ENCODE data around the gene PRRT1.
A peak's percentile ranks its signal among the peaks of the same experiment; 100 is the strongest.

Gene PRRT1

GRCh38 chr6:32129297-32130088 is 22.2 kb downstream of the PRRT1 start:
- H3K36me3 ChIP-seq (ENCODE audit: low read length): peaks cover 8% of the 10 kb centered on the region; the same call in 1 of the 2 replicates
- H3K4me2 ChIP-seq (ENCODE audit: low read depth, low read length, poor library complexity, severe bottlenecking): peak overlapping the region; percentile 65
- H3K9me2 ChIP-seq (replicated peaks; ENCODE audit: insufficient read depth, low read length): no peaks in the 10 kb centered on the region
- no peaks in the 10 kb centered on the region for H3K9me3 ChIP-seq (ENCODE audit: insufficient read depth, low read length)
- H3K27me3 ChIP-seq (ENCODE audit: low read length): no peaks in the 10 kb centered on the region
- TF ChIP-seq EZH2phosphoT487 (conservative IDR thresholded peaks at IDR 0.05; ENCODE audit: low read length): no peak
- TF ChIP-seq, protein P1, sequence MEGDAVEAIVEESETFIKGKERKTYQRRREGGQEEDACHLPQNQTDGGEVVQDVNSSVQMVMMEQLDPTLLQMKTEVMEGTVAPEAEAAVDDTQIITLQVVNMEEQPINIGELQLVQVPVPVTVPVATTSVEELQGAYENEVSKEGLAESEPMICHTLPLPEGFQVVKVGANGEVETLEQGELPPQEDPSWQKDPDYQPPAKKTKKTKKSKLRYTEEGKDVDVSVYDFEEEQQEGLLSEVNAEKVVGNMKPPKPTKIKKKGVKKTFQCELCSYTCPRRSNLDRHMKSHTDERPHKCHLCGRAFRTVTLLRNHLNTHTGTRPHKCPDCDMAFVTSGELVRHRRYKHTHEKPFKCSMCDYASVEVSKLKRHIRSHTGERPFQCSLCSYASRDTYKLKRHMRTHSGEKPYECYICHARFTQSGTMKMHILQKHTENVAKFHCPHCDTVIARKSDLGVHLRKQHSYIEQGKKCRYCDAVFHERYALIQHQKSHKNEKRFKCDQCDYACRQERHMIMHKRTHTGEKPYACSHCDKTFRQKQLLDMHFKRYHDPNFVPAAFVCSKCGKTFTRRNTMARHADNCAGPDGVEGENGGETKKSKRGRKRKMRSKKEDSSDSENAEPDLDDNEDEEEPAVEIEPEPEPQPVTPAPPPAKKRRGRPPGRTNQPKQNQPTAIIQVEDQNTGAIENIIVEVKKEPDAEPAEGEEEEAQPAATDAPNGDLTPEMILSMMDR (IDR thresholded peaks at IDR 0.05; ENCODE audit: insufficient read depth, low read length, poor library complexity, severe bottlenecking): no peak
- H3K79me2 ChIP-seq (ENCODE audit: insufficient read depth, low read length): peaks cover 32% of the 10 kb centered on the region
- peak overlapping the region; percentile 72 for H3K9ac ChIP-seq (ENCODE audit: low read length)
- H3F3A ChIP-seq (ENCODE audit: insufficient read depth): peaks cover 9% of the 10 kb centered on the region; the same call in 1 of the 2 replicates
- peak overlapping the region; percentile 90 for H2AFZ ChIP-seq (ENCODE audit: low read depth, low read length, severe bottlenecking)
- 0 out of 2 replicates have a peak overlapping the region, but pooled peaks have one; percentile 6 for H3K27ac ChIP-seq (ENCODE audit: low read depth, low read length)
- H3K4me3 ChIP-seq (ENCODE audit: insufficient read depth, low read length, poor library complexity, severe bottlenecking): peak overlapping the region; percentile 84
- H4K20me1 ChIP-seq (ENCODE audit: low read depth, low read length): no peaks in the 10 kb centered on the region

DNA sequence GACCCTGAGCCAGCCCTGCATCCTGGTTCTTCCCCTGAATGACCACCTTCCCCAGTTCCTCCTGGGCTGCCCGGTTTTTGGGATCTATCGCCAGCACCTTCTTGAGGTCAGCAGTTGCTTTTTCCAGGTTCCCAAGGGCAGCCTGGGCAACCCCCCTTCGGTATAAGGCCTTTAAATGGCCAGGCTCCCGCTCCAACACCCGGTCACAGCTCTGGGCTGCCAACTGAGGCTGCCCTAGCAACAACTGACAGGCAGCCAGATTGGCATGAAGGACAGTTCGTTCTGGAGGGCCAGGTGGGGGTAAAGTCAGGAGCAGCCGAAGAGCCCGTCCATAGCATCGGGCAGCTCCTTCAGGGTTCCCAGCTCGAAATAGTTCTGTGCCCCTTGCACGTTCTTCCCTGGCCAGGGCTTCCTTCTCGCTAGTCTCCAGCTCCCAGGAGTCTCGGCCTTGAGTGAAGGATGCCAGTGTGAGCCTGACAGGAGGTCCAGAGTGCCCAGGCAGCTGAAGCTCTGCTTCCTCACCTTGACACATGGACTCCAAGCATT is 22.9 kb downstream of the PRRT1 start:
- H3K4me2 ChIP-seq (ENCODE audit: low read depth, low read length, poor library complexity, severe bottlenecking): peak overlapping the region; percentile 65
- no peaks in the 10 kb centered on the region for H3K27me3 ChIP-seq (ENCODE audit: low read length)
- H3F3A ChIP-seq (ENCODE audit: insufficient read depth): peaks cover 9% of the 10 kb centered on the region; the same call in 1 of the 2 replicates
- H3K36me3 ChIP-seq (ENCODE audit: low read length): peaks cover 8% of the 10 kb centered on the region; the same call in 1 of the 2 replicates
- H3K9ac ChIP-seq (ENCODE audit: low read length): peak overlapping the region; percentile 72
- no peaks in the 10 kb centered on the region for H3K9me3 ChIP-seq (ENCODE audit: insufficient read depth, low read length)
- H3K79me2 ChIP-seq (ENCODE audit: insufficient read depth, low read length): peaks cover 32% of the 10 kb centered on the region
- H3K27ac ChIP-seq (ENCODE audit: low read depth, low read length): peak overlapping the region; percentile 37
- no peaks in the 10 kb centered on the region for H4K20me1 ChIP-seq (ENCODE audit: low read depth, low read length)
- TF ChIP-seq, protein P1 (IDR thresholded peaks at IDR 0.05; ENCODE audit: insufficient read depth, low read length, poor library complexity, severe bottlenecking): no peak
- no peak for TF ChIP-seq EZH2phosphoT487 (conservative IDR thresholded peaks at IDR 0.05; ENCODE audit: low read length)
- no peak overlapping the region for H2AFZ ChIP-seq (ENCODE audit: low read depth, low read length, severe bottlenecking)
- peak overlapping the region; percentile 84 for H3K4me3 ChIP-seq (ENCODE audit: insufficient read depth, low read length, poor library complexity, severe bottlenecking)
- no peaks in the 10 kb centered on the region for H3K9me2 ChIP-seq (replicated peaks; ENCODE audit: insufficient read depth, low read length)

DNA sequence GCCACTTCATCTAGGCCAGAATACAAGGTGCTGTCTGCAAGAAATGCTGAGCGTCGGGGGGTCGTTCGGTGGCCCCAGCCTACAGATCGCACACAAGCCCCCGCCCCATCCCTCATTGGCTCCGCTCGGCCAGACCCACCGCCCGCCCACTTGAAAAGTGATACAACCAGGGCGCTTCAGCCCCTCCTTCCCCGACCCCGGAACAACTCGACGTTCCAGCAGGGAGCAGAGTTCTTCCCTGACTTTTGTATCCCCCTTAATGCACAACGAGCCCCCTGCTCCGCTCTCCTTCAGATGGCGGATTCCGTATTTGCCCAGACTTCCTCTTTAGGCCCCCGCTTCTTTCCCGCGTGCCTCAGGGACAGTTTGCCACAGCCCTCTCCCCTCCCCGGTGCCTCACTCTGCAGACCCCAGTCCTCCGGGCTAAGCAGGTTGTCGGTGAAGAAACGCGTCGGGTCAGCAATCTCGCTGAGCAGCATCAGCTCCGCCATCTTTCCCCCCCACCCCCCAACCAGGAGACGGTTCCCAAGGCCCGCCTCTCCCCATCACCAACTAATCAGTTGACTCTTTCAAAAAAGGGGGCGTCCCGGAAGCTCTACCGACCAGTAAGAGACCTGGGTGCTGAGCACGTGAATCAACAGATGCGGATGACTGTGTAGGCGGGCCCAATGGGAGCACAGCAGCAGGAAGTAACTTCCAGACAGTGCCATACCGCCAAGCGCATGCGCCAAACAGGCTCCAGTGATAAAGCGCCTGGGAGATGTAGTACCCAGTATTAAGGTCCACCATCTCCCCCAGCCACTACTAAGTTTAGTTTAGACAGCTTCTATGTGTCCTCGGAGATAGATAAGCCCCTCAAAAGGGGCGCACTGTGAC is 23.8 kb downstream of the PRRT1 start, which contains the start of gene ATF6B:
TSS of gene ATF6B (minus strand) at position 530 of the 876 bp plus-strand sequence. CDS start at position 491, 39 bp downstream.
- Histone ChIP-seq H3F3A (ENCODE audit: insufficient read depth) (peaks cover 9% of the 10 kb centered on the region; the same call in 1 of the 2 replicates), H3K79me2 (ENCODE audit: insufficient read depth, low read length) (peaks cover 32% of the 10 kb centered on the region), H3K36me3 (ENCODE audit: low read length) (peaks cover 8% of the 10 kb centered on the region; the same call in 1 of the 2 replicates), H3K27me3 (ENCODE audit: low read length) (no peaks in the 10 kb centered on the region), H2AFZ (ENCODE audit: low read depth, low read length, severe bottlenecking) (peak within 1 kb of the TSS; percentile 69), H3K9me2 (replicated peaks; ENCODE audit: insufficient read depth, low read length) (no peaks in the 10 kb centered on the region), H3K9me3 (ENCODE audit: insufficient read depth, low read length) (no peaks in the 10 kb centered on the region), H4K20me1 (ENCODE audit: low read depth, low read length) (no peaks in the 10 kb centered on the region), H3K4me2 (ENCODE audit: low read depth, low read length, poor library complexity, severe bottlenecking) (peak within 1 kb of the TSS; percentile 65), H3K4me3 (ENCODE audit: insufficient read depth, low read length, poor library complexity, severe bottlenecking) (peak within 1 kb of the TSS; percentile 88), H3K9ac (ENCODE audit: low read length) (peak within 1 kb of the TSS; percentile 78), H3K27ac (ENCODE audit: low read depth, low read length) (peak within 1 kb of the TSS; percentile 57)
- no peak for TF ChIP-seq EZH2phosphoT487 (conservative IDR thresholded peaks at IDR 0.05; ENCODE audit: low read length)
- TF ChIP-seq, protein P1 (IDR thresholded peaks at IDR 0.05; ENCODE audit: insufficient read depth, low read length, poor library complexity, severe bottlenecking): no peak

Data from SU-DHL-6 (cell line).